IMR-90 (cell line): ENCODE measurements around the gene TBCA.

Experiments
- CHD1 ChIP-seq: IDR thresholded peaks from 2 replicates; pipeline ENCODE4 v1.6.1; 2012; ENCODE audit warnings: low read depth, low read length, improper control_type of control experiment
- MAFK ChIP-seq: IDR thresholded peaks from 2 replicates; pipeline ENCODE4 v1.6.1; 2012; ENCODE audit warnings: low read depth, low read length, improper control_type of control experiment
- MAZ ChIP-seq: IDR thresholded peaks from 2 replicates; pipeline ENCODE4 v1.6.1; 2012; ENCODE audit warnings: low read depth, mild to moderate bottlenecking, low read length, improper control_type of control experiment, moderate library complexity, borderline replicate concordance
- NFE2L2 ChIP-seq: fragments of 150-350 bp; IDR thresholded peaks from 2 replicates; pipeline ENCODE4 v1.6.1; 2016; ENCODE audit warnings: low read depth, mild to moderate bottlenecking, low read length
- POLR2A ChIP-seq: IDR thresholded peaks from 2 replicates; pipeline ENCODE4 v1.6.1; 2012; ENCODE audit warnings: mild to moderate bottlenecking, low read depth, low read length
- RAD21 ChIP-seq: IDR thresholded peaks from 2 replicates; pipeline ENCODE4 v1.6.1; 2012; ENCODE audit warnings: low read length, improper control_type of control experiment
- RFX5 ChIP-seq: IDR thresholded peaks from 2 replicates; pipeline ENCODE4 v1.8.0; 2012; ENCODE audit warnings: low read depth, mild to moderate bottlenecking, low read length, moderate library complexity
- SMC3 ChIP-seq: fragments of 150-350 bp; IDR thresholded peaks from 2 replicates; pipeline ENCODE4 v1.6.1; 2016; ENCODE audit warnings: low read depth, mild to moderate bottlenecking, antibody characterized with exemption, low read length, moderate library complexity
- TF ChIP-seq, protein P1 (sequence below): conservative IDR thresholded peaks from 2 replicates; pipeline ENCODE4 v1.5.1; 2012; ENCODE audit warnings: mild to moderate bottlenecking, low read depth, low read length, improper control_type of control experiment
- TF ChIP-seq, protein P2 (sequence below): fragments of 150-350 bp; IDR thresholded peaks from 2 replicates; pipeline ENCODE4 v1.6.1; 2017; ENCODE audit warnings: mild to moderate bottlenecking, antibody characterized with exemption, low read length, low read depth

DNA sequence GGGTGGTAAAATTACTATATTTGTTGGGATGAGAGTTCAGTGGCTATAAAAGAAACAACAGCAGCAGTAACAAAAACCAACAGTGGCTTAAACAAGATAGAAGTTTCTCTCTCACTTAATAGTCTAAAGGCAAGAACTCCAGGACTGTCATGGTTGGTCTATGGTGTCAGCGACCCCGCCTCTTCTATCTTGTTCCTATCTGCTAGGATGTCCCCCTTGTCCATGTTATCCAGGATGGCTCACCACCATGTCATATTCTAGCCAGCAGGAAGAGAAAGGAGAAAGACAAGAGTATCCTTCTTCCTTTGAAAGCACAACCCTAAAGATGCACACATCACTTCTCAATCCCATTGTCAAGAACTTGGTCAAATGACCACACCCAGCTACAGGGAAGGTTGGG lies 126.4 kb downstream of the TBCA start:
- TF ChIP-seq MAFK (no peak), SMC3 (no peak), MAZ (no peak), RFX5 (no peak), NFE2L2 (no peak), RAD21 (no peak), POLR2A (no peak), CHD1 (no peak)
- TF ChIP-seq, protein P1, sequence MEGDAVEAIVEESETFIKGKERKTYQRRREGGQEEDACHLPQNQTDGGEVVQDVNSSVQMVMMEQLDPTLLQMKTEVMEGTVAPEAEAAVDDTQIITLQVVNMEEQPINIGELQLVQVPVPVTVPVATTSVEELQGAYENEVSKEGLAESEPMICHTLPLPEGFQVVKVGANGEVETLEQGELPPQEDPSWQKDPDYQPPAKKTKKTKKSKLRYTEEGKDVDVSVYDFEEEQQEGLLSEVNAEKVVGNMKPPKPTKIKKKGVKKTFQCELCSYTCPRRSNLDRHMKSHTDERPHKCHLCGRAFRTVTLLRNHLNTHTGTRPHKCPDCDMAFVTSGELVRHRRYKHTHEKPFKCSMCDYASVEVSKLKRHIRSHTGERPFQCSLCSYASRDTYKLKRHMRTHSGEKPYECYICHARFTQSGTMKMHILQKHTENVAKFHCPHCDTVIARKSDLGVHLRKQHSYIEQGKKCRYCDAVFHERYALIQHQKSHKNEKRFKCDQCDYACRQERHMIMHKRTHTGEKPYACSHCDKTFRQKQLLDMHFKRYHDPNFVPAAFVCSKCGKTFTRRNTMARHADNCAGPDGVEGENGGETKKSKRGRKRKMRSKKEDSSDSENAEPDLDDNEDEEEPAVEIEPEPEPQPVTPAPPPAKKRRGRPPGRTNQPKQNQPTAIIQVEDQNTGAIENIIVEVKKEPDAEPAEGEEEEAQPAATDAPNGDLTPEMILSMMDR, result no peak
- TF ChIP-seq, protein P2, sequence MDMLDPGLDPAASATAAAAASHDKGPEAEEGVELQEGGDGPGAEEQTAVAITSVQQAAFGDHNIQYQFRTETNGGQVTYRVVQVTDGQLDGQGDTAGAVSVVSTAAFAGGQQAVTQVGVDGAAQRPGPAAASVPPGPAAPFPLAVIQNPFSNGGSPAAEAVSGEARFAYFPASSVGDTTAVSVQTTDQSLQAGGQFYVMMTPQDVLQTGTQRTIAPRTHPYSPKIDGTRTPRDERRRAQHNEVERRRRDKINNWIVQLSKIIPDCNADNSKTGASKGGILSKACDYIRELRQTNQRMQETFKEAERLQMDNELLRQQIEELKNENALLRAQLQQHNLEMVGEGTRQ, result no peak
